G401.6 (cell line): ENCODE measurements around the gene GALK1.

Source experiments
- FAIRE-seq: peaks from 2 replicates; lab custom pipeline; 2012; peaks lifted over from hg19 to GRCh38; lab: Jason Lieb, UNC

GALK1 gene

DNA sequence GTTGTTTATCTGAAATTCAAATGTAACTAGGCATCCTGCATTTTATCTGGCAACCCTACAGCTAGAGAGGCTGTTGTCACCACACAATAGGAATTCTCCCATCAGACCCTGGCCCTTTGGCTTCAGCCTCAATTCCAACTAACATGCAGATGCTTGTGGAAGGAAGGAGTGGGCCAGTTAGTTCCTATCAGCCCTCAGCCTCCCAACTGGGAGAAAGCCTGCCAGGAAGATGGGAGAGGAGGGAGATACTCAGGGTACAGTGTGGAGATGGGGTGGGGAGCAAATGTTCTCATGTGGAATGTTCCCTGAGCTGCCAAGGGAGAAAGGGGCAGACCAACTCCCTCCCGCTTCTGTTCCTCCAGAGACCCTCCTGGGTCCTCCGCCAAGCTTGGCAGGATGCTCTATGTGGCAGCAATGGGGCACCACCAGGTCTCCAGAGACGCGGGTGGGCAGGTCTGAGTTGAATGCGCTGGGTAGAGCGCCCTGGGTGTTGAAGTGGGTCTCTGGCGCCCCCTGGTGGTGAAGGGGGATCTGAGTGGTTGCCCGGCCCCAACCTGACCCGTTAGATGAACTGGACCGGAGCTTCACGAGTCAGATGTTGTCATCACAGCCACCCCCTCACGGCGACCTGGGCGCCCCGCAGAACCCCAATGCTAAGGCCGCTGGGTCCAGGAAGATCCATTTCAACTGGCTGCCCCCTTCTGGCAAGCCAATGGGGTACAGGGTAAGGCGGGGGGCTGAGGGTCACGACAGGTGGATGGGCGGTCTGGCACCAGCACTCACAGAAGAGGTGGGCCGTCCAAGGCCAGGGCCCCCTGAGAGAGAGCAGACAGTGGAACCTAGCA, 15.2 kb downstream of the GALK1 start:
- FAIRE-seq: no peak

DNA sequence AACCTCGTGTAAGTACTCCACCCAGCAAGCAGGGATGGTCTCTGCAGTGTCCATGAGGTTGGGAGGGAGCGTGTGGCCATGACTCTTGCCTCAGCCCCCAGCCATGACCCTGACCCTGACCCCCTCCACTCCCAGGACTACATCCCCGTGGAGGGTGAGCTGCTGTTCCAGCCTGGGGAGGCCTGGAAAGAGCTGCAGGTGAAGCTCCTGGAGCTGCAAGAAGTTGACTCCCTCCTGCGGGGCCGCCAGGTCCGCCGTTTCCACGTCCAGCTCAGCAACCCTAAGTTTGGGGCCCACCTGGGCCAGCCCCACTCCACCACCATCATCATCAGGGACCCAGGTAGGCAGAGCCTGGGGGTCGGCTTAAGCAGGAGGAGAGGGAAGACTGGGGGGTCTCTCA, 16.3 kb downstream of the GALK1 start:
- FAIRE-seq: no peak

DNA sequence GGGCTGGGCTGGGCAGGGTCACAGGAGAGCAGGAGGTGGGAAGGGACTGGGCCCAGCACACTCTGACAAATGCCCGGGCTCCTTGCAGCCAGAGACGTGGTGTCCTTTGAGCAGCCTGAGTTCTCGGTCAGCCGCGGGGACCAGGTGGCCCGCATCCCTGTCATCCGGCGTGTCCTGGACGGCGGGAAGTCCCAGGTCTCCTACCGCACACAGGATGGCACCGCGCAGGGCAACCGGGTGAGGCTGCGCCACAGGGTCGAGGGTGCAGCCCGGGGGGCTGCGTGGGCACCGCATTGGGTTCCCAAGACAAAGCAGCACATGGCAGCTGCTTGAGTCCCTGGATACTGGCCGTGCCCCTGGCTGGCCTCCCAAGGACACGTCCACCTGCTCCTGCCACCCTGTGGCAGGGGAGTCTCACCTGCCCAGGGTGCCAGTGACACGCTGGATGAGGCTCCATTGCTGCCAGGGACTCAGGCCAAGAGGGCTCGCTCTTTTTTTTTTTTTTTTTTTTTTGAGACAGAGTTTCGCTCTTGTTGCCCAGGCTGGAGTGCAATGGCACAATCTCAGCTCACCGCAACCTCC, 21.3 kb downstream of the GALK1 start:
- no peak for FAIRE-seq

DNA sequence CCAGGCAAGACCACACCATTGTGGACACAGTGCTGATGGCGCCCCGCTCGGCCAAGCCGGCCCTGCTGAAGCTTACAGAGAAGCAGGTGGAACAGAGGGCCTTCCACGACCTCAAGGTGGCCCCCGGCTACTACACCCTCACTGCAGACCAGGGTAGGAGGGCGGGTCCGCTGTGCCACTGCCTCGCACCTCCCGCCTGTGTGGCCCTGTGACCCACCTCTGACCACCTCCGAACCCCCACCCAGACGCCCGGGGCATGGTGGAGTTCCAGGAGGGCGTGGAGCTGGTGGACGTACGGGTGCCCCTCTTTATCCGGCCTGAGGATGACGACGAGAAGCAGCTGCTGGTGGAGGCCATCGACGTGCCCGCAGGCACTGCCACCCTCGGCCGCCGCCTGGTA, 22.7 kb downstream of the GALK1 start:
- FAIRE-seq: no peak

DNA sequence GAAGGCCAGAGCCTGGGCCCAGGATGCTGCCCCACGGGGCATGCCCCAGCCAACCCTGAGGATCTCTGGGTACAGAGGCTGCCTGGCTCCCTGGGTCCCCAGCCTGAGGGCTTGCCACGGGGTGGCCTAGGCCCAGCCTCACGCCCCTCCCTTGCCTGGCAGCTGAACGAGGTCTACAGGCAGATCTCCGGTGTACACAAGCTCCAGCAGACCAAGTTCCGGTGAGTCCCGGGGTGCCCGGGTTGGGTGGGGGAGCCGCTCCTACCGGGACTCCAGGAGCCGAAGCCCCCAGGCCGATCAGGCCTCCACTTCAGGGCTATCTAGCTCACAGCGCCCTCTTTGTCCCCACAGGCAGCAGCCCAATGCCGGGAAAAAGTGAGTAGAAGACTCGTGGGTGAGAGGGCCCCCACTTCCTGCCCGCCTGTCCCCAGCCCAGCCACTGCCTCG, 24.3 kb downstream of the GALK1 start:
- FAIRE-seq: no peak

DNA sequence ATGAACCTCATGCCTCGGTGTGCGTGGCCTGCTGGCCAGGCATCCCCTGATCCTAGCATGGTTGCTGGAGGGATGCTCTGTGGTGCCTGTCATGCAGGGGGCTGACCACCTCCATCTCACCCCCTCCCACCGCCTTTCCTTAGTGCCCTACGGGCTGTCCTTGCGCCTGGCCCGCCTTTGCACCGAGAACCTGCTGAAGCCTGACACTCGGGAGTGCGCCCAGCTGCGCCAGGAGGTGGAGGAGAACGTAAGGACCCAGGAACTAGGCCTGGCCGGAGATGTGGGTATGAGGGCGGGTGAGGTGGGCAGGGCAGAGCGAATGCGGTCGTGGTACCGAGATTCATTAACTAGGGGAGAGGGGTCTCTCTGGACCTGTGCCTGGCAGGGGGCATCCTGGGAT, 24.8 kb downstream of the GALK1 start:
- FAIRE-seq: no peak

DNA sequence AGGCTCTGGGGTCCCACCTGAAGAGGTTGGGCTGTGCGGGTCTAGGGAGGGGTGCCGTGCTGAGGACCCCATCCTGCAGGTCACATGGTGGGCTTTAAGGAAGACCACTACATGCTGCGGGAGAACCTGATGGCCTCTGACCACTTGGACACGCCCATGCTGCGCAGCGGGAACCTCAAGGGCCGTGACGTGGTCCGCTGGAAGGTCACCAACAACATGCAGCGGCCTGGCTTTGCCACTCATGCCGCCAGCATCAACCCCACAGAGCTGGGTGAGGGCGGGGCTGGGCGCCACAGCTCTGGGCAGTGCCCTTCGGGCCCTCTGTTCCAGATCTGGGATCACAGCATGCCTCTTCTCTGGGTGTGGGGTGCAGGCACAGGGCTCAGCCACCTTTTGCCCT, 25.2 kb downstream of the GALK1 start:
- no peak for FAIRE-seq

DNA sequence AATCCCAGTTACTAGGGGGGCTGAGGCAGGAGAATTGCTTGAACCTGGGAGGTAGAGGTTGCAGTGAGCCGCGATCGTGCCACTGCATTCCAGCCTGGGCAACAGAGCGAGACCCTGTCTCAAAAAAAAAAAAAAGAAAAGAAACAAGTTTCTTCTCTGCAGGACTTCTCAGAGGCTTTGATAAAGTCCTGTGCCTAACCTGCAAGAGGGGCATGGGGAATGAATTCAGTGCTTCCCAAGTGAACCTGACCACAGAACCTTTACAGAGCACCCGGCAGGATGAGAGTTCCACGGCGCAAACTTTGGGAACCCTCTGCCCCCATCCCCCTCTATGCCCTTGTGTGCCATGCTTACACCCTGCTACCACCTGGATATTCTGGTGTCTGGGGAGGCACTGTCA, 25.8 kb downstream of the GALK1 start:
- no peak for FAIRE-seq

DNA sequence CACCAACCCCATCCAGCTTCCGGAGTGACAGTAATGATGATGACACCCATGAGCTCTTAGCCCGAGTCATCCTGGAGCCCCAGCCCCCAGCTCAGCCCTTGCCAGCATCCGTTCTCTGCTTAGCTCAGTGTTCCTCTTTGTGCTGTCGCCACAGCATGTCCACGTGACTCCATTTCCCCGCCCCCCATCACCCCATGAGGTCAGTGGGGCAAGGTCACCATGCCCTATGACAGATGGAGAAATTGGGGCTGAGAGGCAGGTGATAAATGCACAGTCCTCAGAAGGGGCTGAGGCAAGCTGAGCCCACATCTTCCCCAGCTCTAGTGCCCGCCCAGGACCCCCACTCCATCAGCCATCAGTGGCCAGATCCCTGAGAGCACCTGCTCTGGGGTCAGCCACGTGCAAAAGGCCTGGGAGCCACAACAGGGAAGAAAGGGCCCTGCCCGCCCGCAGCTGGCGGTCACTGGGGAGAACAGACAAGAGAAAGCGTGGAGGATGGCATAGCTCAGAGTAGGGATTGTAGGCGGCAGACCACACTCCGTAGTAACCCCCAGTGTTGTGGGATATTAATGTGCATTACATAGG, 26.7 kb downstream of the GALK1 start:
- FAIRE-seq: no peak

DNA sequence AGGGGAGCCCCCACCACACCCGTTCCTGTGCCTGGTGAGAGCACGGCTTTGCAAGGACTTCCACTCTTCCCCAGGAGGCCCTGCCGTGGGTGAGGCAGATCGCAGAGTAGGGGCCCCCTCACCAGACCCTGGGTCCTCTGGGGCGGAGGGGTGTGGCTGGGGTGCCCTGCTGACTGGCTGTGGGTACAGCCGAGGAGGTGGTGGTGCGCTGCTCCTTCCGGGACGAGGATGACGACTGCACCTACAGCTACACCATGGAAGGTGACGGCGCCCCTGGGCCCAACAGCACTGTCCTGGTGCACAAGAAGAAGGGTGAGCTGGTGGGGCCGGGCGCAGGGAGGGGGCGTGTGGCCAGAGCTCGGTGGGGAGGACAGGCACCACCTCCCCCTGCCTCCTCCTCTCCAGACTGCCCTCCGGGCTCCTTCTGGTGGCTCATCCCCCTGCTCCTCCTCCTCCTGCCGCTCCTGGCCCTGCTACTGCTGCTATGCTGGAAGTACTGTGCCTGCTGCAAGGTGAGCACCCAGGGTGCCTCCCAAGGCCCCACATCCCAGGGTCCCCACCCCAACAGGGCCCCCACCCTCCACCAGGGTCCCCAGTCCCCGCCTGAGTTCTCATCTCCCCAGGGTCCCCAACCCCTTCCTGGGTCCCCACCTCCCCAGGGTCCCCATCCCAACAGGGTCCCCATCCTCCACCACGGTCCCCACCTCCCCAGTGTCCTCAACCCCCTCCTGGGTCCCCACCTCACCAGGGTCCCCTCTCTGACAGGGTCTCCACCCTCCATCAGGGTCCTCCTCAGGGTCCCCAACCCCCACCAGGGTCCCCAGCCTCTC, 27.6 kb downstream of the GALK1 start:
- no peak for FAIRE-seq

DNA sequence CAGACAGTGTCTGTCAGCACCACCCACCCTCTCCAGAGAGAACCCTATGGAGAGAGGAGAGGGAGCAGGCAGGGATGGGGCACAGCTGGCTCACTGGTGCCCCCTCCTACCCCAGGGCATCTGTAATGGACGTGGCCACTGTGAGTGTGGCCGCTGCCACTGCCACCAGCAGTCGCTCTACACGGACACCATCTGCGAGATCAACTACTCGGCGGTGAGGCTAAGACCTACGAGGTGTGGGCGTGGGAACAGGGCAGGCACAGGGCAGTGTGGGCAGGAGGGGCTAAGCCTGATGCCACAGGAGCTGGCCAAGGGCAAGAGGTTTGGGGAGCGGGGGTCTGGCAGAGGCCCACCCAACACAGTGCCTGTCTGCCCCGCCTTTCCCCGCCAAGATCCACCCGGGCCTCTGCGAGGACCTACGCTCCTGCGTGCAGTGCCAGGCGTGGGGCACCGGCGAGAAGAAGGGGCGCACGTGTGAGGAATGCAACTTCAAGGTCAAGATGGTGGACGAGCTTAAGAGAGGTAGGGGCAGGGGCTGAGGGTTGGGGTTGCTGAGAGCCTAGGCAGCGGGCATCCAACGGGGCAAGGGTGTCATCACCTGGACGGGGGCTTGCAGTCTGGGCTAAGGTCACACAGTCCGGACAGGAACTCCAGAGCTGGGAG, 28.7 kb downstream of the GALK1 start:
- FAIRE-seq: no peak

DNA sequence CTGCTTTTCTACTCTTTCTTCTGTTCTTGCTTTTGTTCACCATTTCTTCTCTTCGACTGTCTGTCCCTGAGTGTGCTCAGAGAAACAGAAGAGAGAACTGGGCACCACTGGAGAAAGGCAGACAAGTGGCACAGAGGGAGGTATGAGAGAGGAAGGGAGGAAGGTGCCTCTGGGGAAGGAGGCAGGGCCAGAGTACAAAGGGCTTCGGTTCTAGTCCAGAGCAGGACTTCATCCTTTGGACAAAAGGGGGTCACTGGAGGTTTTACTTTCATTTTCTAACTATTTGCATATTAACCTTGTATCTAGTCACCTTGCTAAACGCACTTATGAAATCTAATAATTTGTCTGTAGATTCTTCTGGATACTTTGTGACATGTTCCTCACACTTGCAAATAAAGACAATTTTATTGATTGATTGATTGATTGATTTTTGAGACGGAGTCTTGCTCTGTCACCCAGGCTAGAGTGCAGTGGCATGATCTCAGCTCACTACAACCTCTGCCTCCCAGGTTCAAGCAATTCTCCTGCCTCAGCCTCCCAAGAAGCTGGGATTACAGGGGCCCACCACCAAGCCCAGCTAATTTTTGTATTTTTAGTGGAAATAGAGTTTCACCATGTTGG, 30.2 kb downstream of the GALK1 start:
- no peak for FAIRE-seq

DNA sequence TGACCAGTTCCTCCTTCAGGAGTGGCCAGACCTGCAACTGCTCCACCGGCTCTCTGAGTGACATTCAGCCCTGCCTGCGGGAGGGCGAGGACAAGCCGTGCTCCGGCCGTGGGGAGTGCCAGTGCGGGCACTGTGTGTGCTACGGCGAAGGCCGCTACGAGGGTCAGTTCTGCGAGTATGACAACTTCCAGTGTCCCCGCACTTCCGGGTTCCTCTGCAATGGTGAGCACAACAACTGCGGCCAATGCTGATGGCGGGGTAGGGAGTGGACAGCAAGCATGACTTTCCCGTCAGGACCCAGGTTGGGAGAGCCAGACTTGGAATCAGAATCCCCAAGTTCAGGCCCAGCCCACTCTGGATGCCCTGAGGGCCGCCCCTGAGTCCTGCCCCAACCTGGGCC, 31.5 kb downstream of the GALK1 start:
- no peak for FAIRE-seq

DNA sequence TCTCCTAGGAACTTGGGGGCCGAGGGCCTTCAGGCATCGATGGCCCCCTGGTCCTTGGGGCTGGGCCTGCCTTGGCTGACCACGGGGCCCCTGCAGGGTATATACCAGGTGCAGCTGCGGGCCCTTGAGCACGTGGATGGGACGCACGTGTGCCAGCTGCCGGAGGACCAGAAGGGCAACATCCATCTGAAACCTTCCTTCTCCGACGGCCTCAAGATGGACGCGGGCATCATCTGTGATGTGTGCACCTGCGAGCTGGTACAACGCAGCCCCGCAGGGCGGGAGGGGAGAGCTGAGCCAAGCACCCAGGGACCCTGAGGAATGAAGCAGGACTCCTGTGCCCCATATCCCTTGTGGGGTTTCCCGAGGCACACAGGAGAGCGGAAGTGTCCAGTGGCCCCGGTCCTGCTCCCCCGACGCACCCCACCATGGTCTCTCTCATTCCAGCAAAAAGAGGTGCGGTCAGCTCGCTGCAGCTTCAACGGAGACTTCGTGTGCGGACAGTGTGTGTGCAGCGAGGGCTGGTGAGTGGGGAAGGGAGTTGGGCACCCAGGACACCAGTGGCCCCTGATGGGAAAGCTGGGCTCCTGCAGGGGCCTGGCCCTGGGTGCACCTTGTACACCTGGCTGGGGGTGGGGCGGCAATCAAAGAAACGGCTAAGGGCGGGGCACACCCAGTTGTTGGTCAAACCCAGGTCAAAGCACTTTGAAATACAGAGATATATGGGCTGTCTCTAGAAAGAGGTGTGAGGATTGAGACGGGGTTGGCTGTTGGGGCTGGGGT, 33.1 kb downstream of the GALK1 start:
- FAIRE-seq: no peak

DNA sequence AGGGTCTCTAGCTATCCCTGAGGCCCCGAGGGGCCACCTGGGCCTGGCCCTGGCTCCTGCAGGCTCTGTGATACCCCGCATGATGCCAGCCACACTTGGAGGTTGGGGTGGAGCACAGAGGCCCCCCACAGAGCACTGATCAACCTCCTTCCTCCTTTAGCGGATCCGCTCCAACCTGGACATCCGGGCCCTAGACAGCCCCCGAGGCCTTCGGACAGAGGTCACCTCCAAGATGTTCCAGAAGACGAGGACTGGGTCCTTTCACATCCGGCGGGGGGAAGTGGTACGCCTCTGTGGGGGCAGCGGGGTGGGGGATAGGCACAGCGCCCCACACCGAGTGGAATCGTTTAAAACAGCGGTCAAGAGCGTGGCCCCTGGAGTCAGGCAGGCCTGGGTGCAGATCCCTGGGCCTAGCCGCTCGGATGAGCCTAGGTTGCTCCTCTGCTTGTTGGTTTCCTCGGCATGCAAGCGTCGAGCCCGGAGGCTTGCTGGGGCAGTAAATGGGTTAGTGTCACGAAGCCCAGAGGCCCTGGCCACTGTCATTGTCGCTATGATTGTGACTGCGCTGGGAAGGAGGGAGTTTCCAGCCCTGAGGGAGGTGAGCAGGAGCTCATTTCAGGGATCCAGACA, 33.8 kb downstream of the GALK1 start:
- no peak for FAIRE-seq

DNA sequence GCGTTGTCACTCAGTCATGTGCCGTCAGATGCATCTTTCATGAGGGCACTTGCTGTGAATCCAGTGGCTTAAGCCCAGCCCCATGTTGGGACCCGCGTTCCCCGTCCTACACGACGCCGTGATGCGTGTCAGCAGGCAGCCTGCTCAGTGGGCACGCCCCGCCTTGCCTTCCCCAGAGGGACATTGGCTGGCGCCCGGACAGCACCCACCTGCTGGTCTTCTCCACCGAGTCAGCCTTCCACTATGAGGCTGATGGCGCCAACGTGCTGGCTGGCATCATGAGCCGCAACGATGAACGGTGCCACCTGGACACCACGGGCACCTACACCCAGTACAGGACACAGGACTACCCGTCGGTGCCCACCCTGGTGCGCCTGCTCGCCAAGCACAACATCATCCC, 34.9 kb downstream of the GALK1 start:
- FAIRE-seq: no peak

DNA sequence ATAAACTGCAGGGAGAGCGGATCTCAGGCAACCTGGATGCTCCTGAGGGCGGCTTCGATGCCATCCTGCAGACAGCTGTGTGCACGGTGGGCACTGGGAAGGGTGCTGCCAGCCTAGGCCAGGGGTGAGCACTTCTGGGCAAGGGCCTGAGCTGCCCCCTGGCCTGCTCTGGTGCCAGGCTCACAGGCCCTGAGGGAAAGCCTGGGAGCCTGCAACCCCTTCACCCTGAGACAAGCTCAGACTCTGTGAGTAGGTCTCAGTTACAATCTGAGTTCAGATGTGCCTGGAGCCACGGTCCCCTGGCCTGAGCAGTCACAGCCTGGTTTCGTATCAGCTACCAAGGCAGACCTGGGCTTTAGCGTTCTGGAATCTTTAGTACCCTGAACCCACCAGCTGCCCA, 35.6 kb downstream of the GALK1 start:
- FAIRE-seq: no peak

DNA sequence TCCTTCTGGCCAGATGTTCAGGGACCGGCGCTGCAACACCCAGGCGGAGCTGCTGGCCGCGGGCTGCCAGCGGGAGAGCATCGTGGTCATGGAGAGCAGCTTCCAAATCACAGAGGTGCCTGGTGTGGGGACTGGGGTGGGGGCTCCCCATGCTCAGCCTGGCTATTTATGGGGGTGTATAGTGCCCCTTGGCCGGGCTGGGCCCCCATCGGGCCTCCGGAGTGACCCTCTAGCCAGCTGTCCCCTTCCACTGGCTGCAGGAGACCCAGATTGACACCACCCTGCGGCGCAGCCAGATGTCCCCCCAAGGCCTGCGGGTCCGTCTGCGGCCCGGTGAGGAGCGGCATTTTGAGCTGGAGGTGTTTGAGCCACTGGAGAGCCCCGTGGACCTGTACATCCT, 37.6 kb downstream of the GALK1 start:
- no peak for FAIRE-seq

DNA sequence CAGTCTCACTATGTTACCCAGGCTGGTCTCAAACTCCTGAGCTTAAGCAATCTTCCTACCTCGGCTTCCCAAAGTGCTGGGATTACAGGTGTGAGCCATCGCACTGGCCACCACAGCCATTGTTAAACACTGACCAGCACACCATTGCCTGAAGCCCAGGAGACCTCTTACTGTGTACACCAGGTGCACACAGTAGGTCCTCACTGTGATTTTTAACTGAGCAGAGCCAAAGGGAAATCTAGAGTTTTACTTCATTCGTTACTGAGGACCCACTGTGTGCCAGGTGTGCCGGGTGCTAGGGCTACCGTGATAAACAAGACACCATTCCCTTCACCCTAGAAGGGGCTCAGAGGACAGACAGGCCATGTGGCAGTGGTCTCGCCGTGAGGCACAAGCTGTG, 39.5 kb downstream of the GALK1 start:
- FAIRE-seq: no peak
